SK-N-SH treated with all-trans-retinoic acid at 6 μM for 48 hours (cell line): ENCODE measurements around the gene TNS1.

ENCODE experiments used
- OSR1 ChIP-seq: fragments of 250-450 bp; sonication (Bioruptor Pico); IDR thresholded peaks from 2 replicates; pipeline ENCODE4 v1.8.0; 2022; ENCODE audit warnings: moderate library complexity, mild to moderate bottlenecking, inconsistent platforms
- RARB ChIP-seq: fragments of 250-450 bp; sonication (Bioruptor Pico); IDR thresholded peaks from 2 replicates; pipeline ENCODE4 v1.8.0; 2021; ENCODE audit warnings: mild to moderate bottlenecking, moderate library complexity
- SNAI2 ChIP-seq: fragments of 250-450 bp; sonication (Bioruptor Pico); IDR thresholded peaks from 2 replicates; pipeline ENCODE4 v1.5.0; 2020; ENCODE audit warnings: mild to moderate bottlenecking, moderate library complexity
- TOX ChIP-seq: fragments of 250-450 bp; sonication (Bioruptor Pico); IDR thresholded peaks from 2 replicates; pipeline ENCODE4 v1.8.0; 2021; ENCODE audit warnings: mild to moderate bottlenecking, moderate library complexity, borderline replicate concordance
- ZC3H10 ChIP-seq: fragments of 250-450 bp; sonication (Bioruptor Pico); IDR thresholded peaks from 2 replicates; pipeline ENCODE4 v1.5.1; 2021; ENCODE audit warnings: mild to moderate bottlenecking, moderate library complexity
- ZFP3 ChIP-seq: fragments of 250-450 bp; sonication (Bioruptor Pico); IDR thresholded peaks from 2 replicates; pipeline ENCODE4 v1.5.0; 2020; ENCODE audit warnings: mild to moderate bottlenecking, moderate library complexity
- ZFP30 ChIP-seq: fragments of 450-650 bp; formaldehyde crosslinking; IDR thresholded peaks from 2 replicates; pipeline ENCODE4 v1.5.0; 2022; ENCODE audit warnings: mild to moderate bottlenecking, moderate library complexity
- ZNF70 ChIP-seq: fragments of 450-650 bp; formaldehyde crosslinking; IDR thresholded peaks from 2 replicates; pipeline ENCODE4 v1.5.0; 2020; ENCODE audit warnings: mild to moderate bottlenecking, moderate library complexity
- ZNF8 ChIP-seq: fragments of 450-650 bp; formaldehyde crosslinking; IDR thresholded peaks from 2 replicates; pipeline ENCODE4 v1.5.0; 2020; ENCODE audit warnings: mild to moderate bottlenecking, moderate library complexity
- TF ChIP-seq, protein P1 (sequence below): fragments of 250-450 bp; sonication (Bioruptor Pico); IDR thresholded peaks from 2 replicates; pipeline ENCODE4 v1.5.1; 2021; ENCODE audit warnings: mild to moderate bottlenecking, moderate library complexity
- TF ChIP-seq, protein P2 (sequence below): fragments of 250-450 bp; sonication (Bioruptor Pico); IDR thresholded peaks from 2 replicates; pipeline ENCODE4 v1.5.1; 2020; ENCODE audit warnings: low read depth, mild to moderate bottlenecking, moderate library complexity
- TF ChIP-seq, protein P3 (sequence below): fragments of 250-450 bp; sonication (Bioruptor Pico); IDR thresholded peaks from 2 replicates; pipeline ENCODE4 v1.8.0; 2020; ENCODE audit warnings: mild to moderate bottlenecking, moderate library complexity, borderline replicate concordance

DNA sequence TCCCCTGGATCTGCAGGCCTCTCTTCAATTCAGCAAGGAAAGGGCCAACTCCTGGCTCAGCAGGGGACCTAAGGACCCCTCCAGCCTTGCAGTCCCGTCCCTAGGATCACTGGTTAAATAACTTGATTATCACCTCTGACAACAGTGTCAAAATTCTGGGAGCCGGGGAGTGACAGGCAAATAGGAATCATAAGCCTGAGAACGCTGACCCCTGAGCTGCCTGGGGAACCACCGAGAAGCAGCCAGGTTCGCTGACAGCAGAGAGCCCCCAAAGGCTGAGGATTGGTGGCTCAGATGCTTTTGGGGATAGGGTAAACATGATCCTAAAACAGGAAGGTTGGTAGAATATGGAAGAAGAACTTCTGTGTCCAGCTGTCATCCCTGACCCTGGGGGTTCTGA lies 17.5 kb upstream of the TNS1 start:
- TF ChIP-seq, protein P1, sequence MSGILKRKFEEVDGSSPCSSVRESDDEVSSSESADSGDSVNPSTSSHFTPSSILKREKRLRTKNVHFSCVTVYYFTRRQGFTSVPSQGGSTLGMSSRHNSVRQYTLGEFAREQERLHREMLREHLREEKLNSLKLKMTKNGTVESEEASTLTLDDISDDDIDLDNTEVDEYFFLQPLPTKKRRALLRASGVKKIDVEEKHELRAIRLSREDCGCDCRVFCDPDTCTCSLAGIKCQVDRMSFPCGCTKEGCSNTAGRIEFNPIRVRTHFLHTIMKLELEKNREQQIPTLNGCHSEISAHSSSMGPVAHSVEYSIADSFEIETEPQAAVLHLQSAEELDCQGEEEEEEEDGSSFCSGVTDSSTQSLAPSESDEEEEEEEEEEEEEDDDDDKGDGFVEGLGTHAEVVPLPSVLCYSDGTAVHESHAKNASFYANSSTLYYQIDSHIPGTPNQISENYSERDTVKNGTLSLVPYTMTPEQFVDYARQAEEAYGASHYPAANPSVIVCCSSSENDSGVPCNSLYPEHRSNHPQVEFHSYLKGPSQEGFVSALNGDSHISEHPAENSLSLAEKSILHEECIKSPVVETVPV: no peak
- TF ChIP-seq ZNF8 (CRISPR knock-in tag) (no peak), ZFP3 (no peak), SNAI2 (CRISPR knock-in tag) (no peak), TOX (CRISPR knock-in tag) (no peak), ZC3H10 (no peak), OSR1 (CRISPR knock-in tag) (no peak), ZFP30 (CRISPR knock-in tag) (no peak), RARB (CRISPR knock-in tag) (no peak), ZNF70 (CRISPR knock-in tag) (no peak)
- TF ChIP-seq, protein P2, sequence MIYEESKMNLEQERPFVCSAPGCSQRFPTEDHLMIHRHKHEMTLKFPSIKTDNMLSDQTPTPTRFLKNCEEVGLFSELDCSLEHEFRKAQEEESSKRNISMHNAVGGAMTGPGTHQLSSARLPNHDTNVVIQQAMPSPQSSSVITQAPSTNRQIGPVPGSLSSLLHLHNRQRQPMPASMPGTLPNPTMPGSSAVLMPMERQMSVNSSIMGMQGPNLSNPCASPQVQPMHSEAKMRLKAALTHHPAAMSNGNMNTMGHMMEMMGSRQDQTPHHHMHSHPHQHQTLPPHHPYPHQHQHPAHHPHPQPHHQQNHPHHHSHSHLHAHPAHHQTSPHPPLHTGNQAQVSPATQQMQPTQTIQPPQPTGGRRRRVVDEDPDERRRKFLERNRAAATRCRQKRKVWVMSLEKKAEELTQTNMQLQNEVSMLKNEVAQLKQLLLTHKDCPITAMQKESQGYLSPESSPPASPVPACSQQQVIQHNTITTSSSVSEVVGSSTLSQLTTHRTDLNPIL (CRISPR knock-in tag): no peak
- TF ChIP-seq, protein P3, sequence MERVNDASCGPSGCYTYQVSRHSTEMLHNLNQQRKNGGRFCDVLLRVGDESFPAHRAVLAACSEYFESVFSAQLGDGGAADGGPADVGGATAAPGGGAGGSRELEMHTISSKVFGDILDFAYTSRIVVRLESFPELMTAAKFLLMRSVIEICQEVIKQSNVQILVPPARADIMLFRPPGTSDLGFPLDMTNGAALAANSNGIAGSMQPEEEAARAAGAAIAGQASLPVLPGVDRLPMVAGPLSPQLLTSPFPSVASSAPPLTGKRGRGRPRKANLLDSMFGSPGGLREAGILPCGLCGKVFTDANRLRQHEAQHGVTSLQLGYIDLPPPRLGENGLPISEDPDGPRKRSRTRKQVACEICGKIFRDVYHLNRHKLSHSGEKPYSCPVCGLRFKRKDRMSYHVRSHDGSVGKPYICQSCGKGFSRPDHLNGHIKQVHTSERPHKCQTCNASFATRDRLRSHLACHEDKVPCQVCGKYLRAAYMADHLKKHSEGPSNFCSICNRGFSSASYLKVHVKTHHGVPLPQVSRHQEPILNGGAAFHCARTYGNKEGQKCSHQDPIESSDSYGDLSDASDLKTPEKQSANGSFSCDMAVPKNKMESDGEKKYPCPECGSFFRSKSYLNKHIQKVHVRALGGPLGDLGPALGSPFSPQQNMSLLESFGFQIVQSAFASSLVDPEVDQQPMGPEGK: no peak
